Breast epithelium (tissue), 4 donors: ENCODE measurements around the gene U2SURP. TPM values are rescaled to one million over a fixed set of nuclear protein-coding genes. Genes with fewer than 3 reads are reported as not detected.

Experiments
- DNase-seq, 2 donors: peaks; one replicate each; pipeline ENCODE4 v3.0.0-alpha.2; 2019; ENCODE audit warnings: low spot score in 2 of 2
- H3K27ac ChIP-seq, 2 donors: fragments of 200-600 bp; sonication (generic) in 1 of 2; one replicate each; pipeline ENCODE4 v1.5.1; 2016 to 2019; ENCODE audit warnings: mild to moderate bottlenecking in 1 of 2
- H3K27me3 ChIP-seq, 2 donors: fragments of 200-600 bp; sonication (generic) in 1 of 2; one replicate each; pipeline versions ENCODE4 v1.5.1 to v1.6.0; 2017 to 2019; ENCODE audit warnings: control low read depth in 1 of 2, mild to moderate bottlenecking in 1 of 2
- H3K36me3 ChIP-seq: fragments of 200-600 bp; one replicate; pipeline ENCODE4 v1.5.1; 2019
- H3K4me1 ChIP-seq, 2 donors: fragments of 200-600 bp; sonication (generic); one replicate each; pipeline ENCODE4 v1.5.1; 2016 to 2019; ENCODE audit warnings: control low read depth in 1 of 2
- H3K4me3 ChIP-seq, 3 donors: fragments of 200-600 bp; sonication (generic); 1 replicate in 2 of 3; 2 replicates in 1 of 3; pipeline ENCODE4 v1.5.1; 2016 to 2019; ENCODE audit warnings: mild to moderate bottlenecking in 3 of 3, moderate library complexity in 2 of 3
- H3K9me3 ChIP-seq, 2 donors: fragments of 200-600 bp; sonication (generic) in 1 of 2; one replicate each; pipeline ENCODE4 v1.5.1; 2016 to 2019; ENCODE audit warnings: control low read depth in 1 of 2
- POLR2A ChIP-seq: fragments of 450-650 bp; IDR thresholded peaks from one replicate; pipeline ENCODE4 v1.6.1; 2016; ENCODE audit warnings: antibody characterized with exemption, mild to moderate bottlenecking, moderate library complexity
- POLR2AphosphoS5 ChIP-seq, 3 donors: sonication (generic); formaldehyde crosslinking; IDR thresholded peaks; one replicate each; pipeline ENCODE4 v1.6.1; 2017; ENCODE audit warnings: antibody characterized with exemption in 3 of 3
- intact Hi-C: fragments of 100-400 bp; cut with DNase I; formaldehyde crosslinking; loops from one replicate; pipeline ENCODE4 v1.15.1; 2023; ENCODE audit warnings: low total_unique reads
- total RNA-seq, 3 donors: library from RNA; depleted of rRNA; stranded (reverse); fragments of >200 nt; gene quantifications; one replicate each; pipeline ENCODE4 v1.1.0, GENCODE V29; 2016
- TF ChIP-seq, protein P1 (sequence below), 3 donors: fragments of 450-650 bp; IDR thresholded peaks; one replicate each; pipeline ENCODE4 v1.5.1; 2016 to 2017; ENCODE audit warnings: antibody characterized with exemption in 3 of 3, mild to moderate bottlenecking in 3 of 3, moderate library complexity in 3 of 3

Gene U2SURP
- total RNA-seq, 3 donors from 2014 or later: 79.8 to 122 (median 96.4) TPM

GRCh38 chr3:142960322-142960850 lies 41.0 kb upstream of the U2SURP start:
- intact Hi-C loops: no loop called here
- TF ChIP-seq POLR2A (no peak), POLR2AphosphoS5 (IDR thresholded peaks at IDR 0.05) (no peak)
- TF ChIP-seq, protein P1, sequence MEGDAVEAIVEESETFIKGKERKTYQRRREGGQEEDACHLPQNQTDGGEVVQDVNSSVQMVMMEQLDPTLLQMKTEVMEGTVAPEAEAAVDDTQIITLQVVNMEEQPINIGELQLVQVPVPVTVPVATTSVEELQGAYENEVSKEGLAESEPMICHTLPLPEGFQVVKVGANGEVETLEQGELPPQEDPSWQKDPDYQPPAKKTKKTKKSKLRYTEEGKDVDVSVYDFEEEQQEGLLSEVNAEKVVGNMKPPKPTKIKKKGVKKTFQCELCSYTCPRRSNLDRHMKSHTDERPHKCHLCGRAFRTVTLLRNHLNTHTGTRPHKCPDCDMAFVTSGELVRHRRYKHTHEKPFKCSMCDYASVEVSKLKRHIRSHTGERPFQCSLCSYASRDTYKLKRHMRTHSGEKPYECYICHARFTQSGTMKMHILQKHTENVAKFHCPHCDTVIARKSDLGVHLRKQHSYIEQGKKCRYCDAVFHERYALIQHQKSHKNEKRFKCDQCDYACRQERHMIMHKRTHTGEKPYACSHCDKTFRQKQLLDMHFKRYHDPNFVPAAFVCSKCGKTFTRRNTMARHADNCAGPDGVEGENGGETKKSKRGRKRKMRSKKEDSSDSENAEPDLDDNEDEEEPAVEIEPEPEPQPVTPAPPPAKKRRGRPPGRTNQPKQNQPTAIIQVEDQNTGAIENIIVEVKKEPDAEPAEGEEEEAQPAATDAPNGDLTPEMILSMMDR (IDR thresholded peaks at IDR 0.05): no peak
- no peaks in the 10 kb centered on the region for H3K4me1 ChIP-seq
- peaks cover 3 to 42% of the 10 kb centered on the region in 2 donors for H3K27me3 ChIP-seq
- no peaks in the 10 kb centered on the region for H3K9me3 ChIP-seq
- no peaks in the 10 kb centered on the region for H3K36me3 ChIP-seq
- H3K4me3 ChIP-seq: no peak overlapping the region
- no peak for DNase-seq
- no peak overlapping the region for H3K27ac ChIP-seq

DNA sequence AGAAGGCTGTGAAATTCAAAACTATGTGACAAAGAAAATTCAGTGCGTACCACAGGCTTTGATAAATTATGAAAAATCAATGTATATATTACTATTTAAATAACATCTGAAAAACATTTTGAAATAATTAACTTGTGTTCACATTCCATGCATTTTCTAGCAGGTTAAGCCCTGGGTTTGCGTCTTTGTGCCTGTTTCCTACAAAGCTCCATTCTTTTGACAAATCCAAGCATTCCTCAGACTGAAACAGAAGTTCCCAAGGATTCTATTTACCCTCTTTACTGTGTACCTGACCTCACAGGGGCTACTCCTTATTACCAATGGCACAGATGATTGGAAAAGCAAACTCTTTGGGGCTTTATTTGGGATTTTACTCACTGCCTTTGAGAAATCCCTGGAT lies 39.8 kb upstream of the U2SURP start:
- H3K27me3 ChIP-seq: peaks cover 3 to 42% of the 10 kb centered on the region in 2 donors
- intact Hi-C loops: no loop called here
- TF ChIP-seq POLR2AphosphoS5 (IDR thresholded peaks at IDR 0.05) (no peak), POLR2A (no peak)
- TF ChIP-seq, protein P1 (IDR thresholded peaks at IDR 0.05): no peak

DNA sequence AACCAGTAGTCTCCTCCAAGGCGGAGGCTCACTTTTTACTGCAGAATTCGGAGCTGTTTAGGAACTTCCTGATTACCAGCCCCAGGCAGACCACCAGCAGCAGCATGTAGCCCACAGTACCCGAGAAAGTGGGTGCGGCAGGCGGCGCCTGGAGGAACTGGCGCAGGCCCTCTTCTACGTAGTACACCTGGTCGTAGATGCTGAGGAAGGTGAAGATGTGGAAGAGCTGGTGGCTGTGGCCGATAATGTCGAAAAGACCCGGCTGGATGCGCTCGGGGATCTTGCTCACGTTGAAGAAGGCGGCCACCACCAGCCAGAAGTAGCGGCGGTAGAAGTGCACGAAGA lies 39.2 kb upstream of the U2SURP start:
- Histone ChIP-seq H3K9me3 (no peaks in the 10 kb centered on the region), H3K4me1 (no peaks in the 10 kb centered on the region), H3K27ac (no peak overlapping the region), H3K27me3 (peaks cover 3 to 42% of the 10 kb centered on the region in 2 donors), H3K4me3 (no peak overlapping the region), H3K36me3 (no peaks in the 10 kb centered on the region)
- DNase-seq: no peak
- intact Hi-C loops: no loop called here
- TF ChIP-seq POLR2A (no peak), POLR2AphosphoS5 (IDR thresholded peaks at IDR 0.05) (no peak)
- TF ChIP-seq, protein P1 (IDR thresholded peaks at IDR 0.05): no peak

More for the DNA sequence above, 39.8 kb upstream of the U2SURP start:
- DNase-seq: no peak
- Histone ChIP-seq H3K4me1 (no peaks in the 10 kb centered on the region), H3K36me3 (no peaks in the 10 kb centered on the region), H3K27ac (no peak overlapping the region), H3K4me3 (no peak overlapping the region), H3K9me3 (no peaks in the 10 kb centered on the region)

DNA sequence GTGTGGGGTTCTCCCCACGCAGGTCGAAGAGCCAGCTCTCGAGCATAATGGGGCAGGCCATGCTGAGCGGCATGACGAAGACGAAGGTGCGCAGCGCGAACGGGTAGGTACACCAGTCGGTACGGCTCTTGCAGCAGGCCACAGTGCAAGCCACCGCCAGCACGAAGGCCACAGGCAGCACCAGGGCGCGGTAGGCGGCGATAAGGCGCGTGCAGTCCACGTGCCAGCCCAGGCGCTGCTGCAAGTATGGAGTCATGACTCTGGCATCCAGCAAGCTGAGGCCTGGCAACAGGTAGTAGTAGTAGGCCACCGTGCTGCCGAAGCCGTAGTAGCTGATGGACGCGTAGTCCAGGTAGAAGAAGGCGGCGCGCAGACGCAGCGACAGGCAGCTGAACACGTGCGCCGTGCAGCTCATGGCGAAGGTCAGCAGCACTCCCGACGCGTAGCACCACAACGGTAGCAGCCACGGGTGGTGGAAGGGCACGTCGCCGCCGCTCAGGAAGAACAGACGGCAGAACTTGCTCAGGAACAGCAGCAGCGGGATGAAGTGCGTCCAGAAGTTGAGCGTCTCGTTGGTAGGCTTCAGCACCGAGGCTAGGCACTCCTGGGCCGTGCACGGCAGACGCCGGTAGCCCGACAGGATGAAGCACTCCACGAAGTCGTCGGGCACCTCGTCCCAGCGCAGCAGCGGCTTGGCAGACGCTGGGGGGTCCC lies 38.7 kb upstream of the U2SURP start:
- H3K4me3 ChIP-seq: peak overlapping the region; percentile 47 to 69 (median 61)
- H3K36me3 ChIP-seq: no peaks in the 10 kb centered on the region
- no peak for TF ChIP-seq POLR2AphosphoS5 (IDR thresholded peaks at IDR 0.05)
- no peak for DNase-seq
- no peaks in the 10 kb centered on the region for H3K9me3 ChIP-seq
- no peaks in the 10 kb centered on the region for H3K4me1 ChIP-seq
- peaks cover 3 to 42% of the 10 kb centered on the region in 2 donors for H3K27me3 ChIP-seq
- no peak overlapping the region for H3K27ac ChIP-seq
- intact Hi-C loops: no loop called here

DNA sequence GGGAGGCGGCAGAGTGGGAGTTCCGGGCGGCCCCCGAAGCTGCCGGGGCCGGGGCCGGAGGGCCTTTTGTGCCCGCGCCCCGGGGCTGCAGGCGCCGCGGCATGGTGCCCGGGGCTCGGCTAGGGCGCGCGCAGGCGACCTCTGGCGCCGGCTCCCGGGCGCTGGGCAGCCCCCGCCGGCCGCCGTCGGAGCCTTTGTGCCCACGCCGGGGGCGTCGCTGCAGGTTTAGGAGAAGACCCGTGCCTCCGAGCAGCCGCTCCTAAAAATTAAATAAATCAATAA lies 38.2 kb upstream of the U2SURP start:
- Histone ChIP-seq H3K4me1 (no peaks in the 10 kb centered on the region), H3K9me3 (no peaks in the 10 kb centered on the region), H3K27ac (no peak overlapping the region), H3K4me3 (peak overlapping the region; percentile 47 to 69 (median 61)), H3K27me3 (peaks cover 3 to 42% of the 10 kb centered on the region in 2 donors), H3K36me3 (no peaks in the 10 kb centered on the region)
- intact Hi-C loops: no loop called here
- no peak for TF ChIP-seq POLR2A
- TF ChIP-seq, protein P1 (IDR thresholded peaks at IDR 0.05): no peak
- TF ChIP-seq POLR2AphosphoS5 (IDR thresholded peaks at IDR 0.05): no peak
- no peak for DNase-seq
